ENCODE data around the gene ZMYM3.

GRCh38 chrX:71217298-71217697 is 36.6 kb downstream of the ZMYM3 start:
- TF ChIP-seq, protein P1, sequence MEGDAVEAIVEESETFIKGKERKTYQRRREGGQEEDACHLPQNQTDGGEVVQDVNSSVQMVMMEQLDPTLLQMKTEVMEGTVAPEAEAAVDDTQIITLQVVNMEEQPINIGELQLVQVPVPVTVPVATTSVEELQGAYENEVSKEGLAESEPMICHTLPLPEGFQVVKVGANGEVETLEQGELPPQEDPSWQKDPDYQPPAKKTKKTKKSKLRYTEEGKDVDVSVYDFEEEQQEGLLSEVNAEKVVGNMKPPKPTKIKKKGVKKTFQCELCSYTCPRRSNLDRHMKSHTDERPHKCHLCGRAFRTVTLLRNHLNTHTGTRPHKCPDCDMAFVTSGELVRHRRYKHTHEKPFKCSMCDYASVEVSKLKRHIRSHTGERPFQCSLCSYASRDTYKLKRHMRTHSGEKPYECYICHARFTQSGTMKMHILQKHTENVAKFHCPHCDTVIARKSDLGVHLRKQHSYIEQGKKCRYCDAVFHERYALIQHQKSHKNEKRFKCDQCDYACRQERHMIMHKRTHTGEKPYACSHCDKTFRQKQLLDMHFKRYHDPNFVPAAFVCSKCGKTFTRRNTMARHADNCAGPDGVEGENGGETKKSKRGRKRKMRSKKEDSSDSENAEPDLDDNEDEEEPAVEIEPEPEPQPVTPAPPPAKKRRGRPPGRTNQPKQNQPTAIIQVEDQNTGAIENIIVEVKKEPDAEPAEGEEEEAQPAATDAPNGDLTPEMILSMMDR (conservative IDR thresholded peaks at IDR 0.05; ENCODE audit: low read length) = no peak
- no peak for TF ChIP-seq EZH2phosphoT487 (IDR thresholded peaks at IDR 0.05; ENCODE audit: borderline replicate concordance, low read depth, low read length)
